K562 (cell line): ENCODE data around the gene EFNA2. TPM values are rescaled to one million over a fixed set of nuclear protein-coding genes. Genes with fewer than 3 reads are reported as not detected.

Experiments used
- ARHGAP35 ChIP-seq: fragments of 450-650 bp; IDR thresholded peaks from 2 replicates; pipeline ENCODE4 v1.6.1; 2018; ENCODE audit not compliant: partially characterized antibody
- CEBPB ChIP-seq: fragments of 450-650 bp; IDR thresholded peaks from 2 replicates; pipeline ENCODE4 v1.6.1; 2016; ENCODE audit warnings: missing genetic modification characterization, missing compliant biosample characterization
- RBM17 ChIP-seq: fragments of 200-400 bp; formaldehyde crosslinking; IDR thresholded peaks from 2 replicates; pipeline ENCODE4 v1.6.1; 2017; ENCODE audit warnings: low read depth, mild to moderate bottlenecking, low read length, borderline replicate concordance
- SRSF9 ChIP-seq: fragments of 200-400 bp; formaldehyde crosslinking; IDR thresholded peaks from 2 replicates; pipeline ENCODE4 v1.6.1; 2017; ENCODE audit warnings: low read depth, low read length, borderline replicate concordance
- ZNF133 ChIP-seq: fragments of 250-450 bp; sonication (Bioruptor Pico); IDR thresholded peaks from 2 replicates; pipeline ENCODE4 v1.4.0; 2020; ENCODE audit warnings: mild to moderate bottlenecking
- polyA plus RNA-seq, 8 experiments: library from polyadenylated mRNA; depleted of rRNA in 4 of 8; stranded (reverse) in 5 of 8; unstranded in 3 of 8; fragments of >200 nt; fragmentation: Nextera tagmentation in 2 of 8; fragmentation: Illumina TruSeq in 1 of 8; extraction: Ambion mirVana in 2 of 8; extraction: Trizol in 1 of 8; gene quantifications; 2 replicates each; pipeline versions ENCODE4 v1.2.1 to v1.2.3, GENCODE V29; 2011 to 2014; ENCODE audit warnings: inconsistent platforms in 1 of 8, missing spikeins in 1 of 8
- total RNA-seq, 7 experiments: library from RNA; depleted of rRNA in 6 of 7; stranded (reverse); fragments of >200 nt in 6 of 7; fragmentation: Illumina TruSeq in 2 of 7; extraction: Trizol in 2 of 7; gene quantifications; 2 replicates each; pipeline versions ENCODE4 v1.2.1 to v1.2.3, GENCODE V29; 2011 to 2021; ENCODE audit warnings: low replicate concordance in 1 of 7
- TF ChIP-seq, protein P1 (sequence below): sonication (generic); formaldehyde crosslinking; IDR thresholded peaks from 2 replicates; pipeline ENCODE4 v1.4.0; 2020; ENCODE audit warnings: mild to moderate bottlenecking, missing genetic modification reagents
- TF ChIP-seq, protein P2 (sequence below): fragments of 200-400 bp; formaldehyde crosslinking; IDR thresholded peaks from 2 replicates; pipeline ENCODE4 v1.6.1; 2017; ENCODE audit warnings: mild to moderate bottlenecking, low read depth, low read length, moderate library complexity
- TF ChIP-seq, protein P3 (sequence below): fragments of 450-650 bp; conservative IDR thresholded peaks from 2 replicates; pipeline ENCODE4 v1.6.1; 2016; ENCODE audit warnings: missing genetic modification characterization, low read depth, mild to moderate bottlenecking, control low read depth, missing compliant biosample characterization
- TF ChIP-seq, protein P4 (sequence below): fragments of 250-450 bp; sonication (Bioruptor Pico); IDR thresholded peaks from 2 replicates; pipeline ENCODE4 v1.5.0; 2021

Gene EFNA2
- total and polyA plus RNA-seq, 9 of the 15 experiments (the other 6 are each of a cell fraction or from before 2014, with no cell fraction given), result 0.11 to 0.44 (median 0.15) TPM; not detected in 6

DNA sequence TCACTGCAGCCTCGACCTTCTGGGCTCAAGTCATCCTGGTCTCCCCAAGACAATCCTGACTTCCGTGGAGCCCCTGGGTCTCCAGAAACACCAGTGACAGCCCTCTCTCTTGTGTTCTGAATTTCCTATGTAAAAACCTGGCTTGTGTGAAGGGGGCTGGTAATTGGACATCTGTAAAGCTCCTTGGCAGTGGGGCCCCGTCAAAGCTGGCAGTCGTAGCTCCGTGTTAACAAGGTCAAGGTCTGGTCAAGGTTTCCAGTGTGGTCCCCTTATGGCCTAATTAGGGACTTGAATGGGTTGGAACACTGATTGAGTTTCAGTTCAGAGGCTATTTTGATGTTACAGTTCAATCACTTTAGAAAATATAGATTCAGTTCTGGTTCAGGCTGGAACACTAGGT lies 65.2 kb downstream of the EFNA2 start (continued):
- TF ChIP-seq, protein P1, sequence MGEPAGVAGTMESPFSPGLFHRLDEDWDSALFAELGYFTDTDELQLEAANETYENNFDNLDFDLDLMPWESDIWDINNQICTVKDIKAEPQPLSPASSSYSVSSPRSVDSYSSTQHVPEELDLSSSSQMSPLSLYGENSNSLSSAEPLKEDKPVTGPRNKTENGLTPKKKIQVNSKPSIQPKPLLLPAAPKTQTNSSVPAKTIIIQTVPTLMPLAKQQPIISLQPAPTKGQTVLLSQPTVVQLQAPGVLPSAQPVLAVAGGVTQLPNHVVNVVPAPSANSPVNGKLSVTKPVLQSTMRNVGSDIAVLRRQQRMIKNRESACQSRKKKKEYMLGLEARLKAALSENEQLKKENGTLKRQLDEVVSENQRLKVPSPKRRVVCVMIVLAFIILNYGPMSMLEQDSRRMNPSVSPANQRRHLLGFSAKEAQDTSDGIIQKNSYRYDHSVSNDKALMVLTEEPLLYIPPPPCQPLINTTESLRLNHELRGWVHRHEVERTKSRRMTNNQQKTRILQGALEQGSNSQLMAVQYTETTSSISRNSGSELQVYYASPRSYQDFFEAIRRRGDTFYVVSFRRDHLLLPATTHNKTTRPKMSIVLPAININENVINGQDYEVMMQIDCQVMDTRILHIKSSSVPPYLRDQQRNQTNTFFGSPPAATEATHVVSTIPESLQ (CRISPR knock-in tag), result no peak
- TF ChIP-seq ZNF133 (CRISPR knock-in tag), result no peak
- no peak for TF ChIP-seq SRSF9
- no peak for TF ChIP-seq CEBPB (tag)
- TF ChIP-seq, protein P2, sequence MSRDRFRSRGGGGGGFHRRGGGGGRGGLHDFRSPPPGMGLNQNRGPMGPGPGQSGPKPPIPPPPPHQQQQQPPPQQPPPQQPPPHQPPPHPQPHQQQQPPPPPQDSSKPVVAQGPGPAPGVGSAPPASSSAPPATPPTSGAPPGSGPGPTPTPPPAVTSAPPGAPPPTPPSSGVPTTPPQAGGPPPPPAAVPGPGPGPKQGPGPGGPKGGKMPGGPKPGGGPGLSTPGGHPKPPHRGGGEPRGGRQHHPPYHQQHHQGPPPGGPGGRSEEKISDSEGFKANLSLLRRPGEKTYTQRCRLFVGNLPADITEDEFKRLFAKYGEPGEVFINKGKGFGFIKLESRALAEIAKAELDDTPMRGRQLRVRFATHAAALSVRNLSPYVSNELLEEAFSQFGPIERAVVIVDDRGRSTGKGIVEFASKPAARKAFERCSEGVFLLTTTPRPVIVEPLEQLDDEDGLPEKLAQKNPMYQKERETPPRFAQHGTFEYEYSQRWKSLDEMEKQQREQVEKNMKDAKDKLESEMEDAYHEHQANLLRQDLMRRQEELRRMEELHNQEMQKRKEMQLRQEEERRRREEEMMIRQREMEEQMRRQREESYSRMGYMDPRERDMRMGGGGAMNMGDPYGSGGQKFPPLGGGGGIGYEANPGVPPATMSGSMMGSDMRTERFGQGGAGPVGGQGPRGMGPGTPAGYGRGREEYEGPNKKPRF, result no peak
- TF ChIP-seq, protein P3, sequence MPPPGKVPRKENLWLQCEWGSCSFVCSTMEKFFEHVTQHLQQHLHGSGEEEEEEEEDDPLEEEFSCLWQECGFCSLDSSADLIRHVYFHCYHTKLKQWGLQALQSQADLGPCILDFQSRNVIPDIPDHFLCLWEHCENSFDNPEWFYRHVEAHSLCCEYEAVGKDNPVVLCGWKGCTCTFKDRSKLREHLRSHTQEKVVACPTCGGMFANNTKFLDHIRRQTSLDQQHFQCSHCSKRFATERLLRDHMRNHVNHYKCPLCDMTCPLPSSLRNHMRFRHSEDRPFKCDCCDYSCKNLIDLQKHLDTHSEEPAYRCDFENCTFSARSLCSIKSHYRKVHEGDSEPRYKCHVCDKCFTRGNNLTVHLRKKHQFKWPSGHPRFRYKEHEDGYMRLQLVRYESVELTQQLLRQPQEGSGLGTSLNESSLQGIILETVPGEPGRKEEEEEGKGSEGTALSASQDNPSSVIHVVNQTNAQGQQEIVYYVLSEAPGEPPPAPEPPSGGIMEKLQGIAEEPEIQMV (tag), result no peak
- no peak for TF ChIP-seq ARHGAP35
- no peak for TF ChIP-seq RBM17
- TF ChIP-seq, protein P4, sequence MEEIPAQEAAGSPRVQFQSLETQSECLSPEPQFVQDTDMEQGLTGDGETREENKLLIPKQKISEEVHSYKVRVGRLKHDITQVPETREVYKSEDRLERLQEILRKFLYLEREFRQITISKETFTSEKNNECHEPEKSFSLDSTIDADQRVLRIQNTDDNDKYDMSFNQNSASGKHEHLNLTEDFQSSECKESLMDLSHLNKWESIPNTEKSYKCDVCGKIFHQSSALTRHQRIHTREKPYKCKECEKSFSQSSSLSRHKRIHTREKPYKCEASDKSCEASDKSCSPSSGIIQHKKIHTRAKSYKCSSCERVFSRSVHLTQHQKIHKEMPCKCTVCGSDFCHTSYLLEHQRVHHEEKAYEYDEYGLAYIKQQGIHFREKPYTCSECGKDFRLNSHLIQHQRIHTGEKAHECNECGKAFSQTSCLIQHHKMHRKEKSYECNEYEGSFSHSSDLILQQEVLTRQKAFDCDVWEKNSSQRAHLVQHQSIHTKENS (CRISPR knock-in tag), result no peak

Other genes with a start within 250 kb of the EFNA2 start
Only the 7 nearest of the 21 such genes appear.
- 96.5 and 102 TPM in 2 replicates for gene STK11, start 80.1 kb upstream of the EFNA2 start, total RNA-seq (2014; rRNA removed)
- gene STK11, start 80.1 kb upstream of the EFNA2 start, total RNA-seq (2014; rRNA removed; fragmentation: Illumina TruSeq; extraction: Trizol), result 28.9 and 31.7 TPM in 2 replicates
- 40.6 and 43.2 TPM in 2 replicates for gene STK11, start 80.1 kb upstream of the EFNA2 start, total RNA-seq (2015; rRNA removed; fragmentation: Illumina TruSeq; extraction: Trizol)
- 76.3 and 89.6 TPM in 2 replicates for gene STK11, start 80.1 kb upstream of the EFNA2 start, total RNA-seq (2021)
- gene STK11, start 80.1 kb upstream of the EFNA2 start, polyA plus RNA-seq (2011; rRNA removed), result 31.2 and 34.3 TPM in 2 replicates
- 22.0 and 39.1 TPM in 2 replicates for gene STK11, start 80.1 kb upstream of the EFNA2 start, polyA plus RNA-seq (2014; fragmentation: Illumina TruSeq; extraction: Trizol)
- under 1 TPM; 0.15 to 1.00 TPM for gene STK11, start 80.1 kb upstream of the EFNA2 start, polyA plus RNA-seq (2014; fragmentation: Nextera tagmentation; extraction: Ambion mirVana)
- 69.4 and 79.9 TPM in 2 replicates for gene STK11, start 80.1 kb upstream of the EFNA2 start, polyA plus RNA-seq (2014; rRNA removed)
- 3.7 and 3.8 TPM in 2 replicates for gene CBARP, start 47.9 kb upstream of the EFNA2 start, total RNA-seq (2014; rRNA removed)
- 0.18 TPM in 1 of 2 replicates, not detected in the other for gene CBARP, start 47.9 kb upstream of the EFNA2 start, total RNA-seq (2014; rRNA removed; fragmentation: Illumina TruSeq; extraction: Trizol)
- gene CBARP, start 47.9 kb upstream of the EFNA2 start, total RNA-seq (2015; rRNA removed; fragmentation: Illumina TruSeq; extraction: Trizol), result 1.3 and 1.4 TPM in 2 replicates
- gene CBARP, start 47.9 kb upstream of the EFNA2 start, total RNA-seq (2021), result 6.6 and 8.9 TPM in 2 replicates
- gene CBARP, start 47.9 kb upstream of the EFNA2 start, polyA plus RNA-seq (2011; rRNA removed), result 0.98 and 1.2 TPM in 2 replicates
- gene CBARP, start 47.9 kb upstream of the EFNA2 start, polyA plus RNA-seq (2014; fragmentation: Illumina TruSeq; extraction: Trizol), result 0.25 and 2.3 TPM in 2 replicates
- gene CBARP, start 47.9 kb upstream of the EFNA2 start, polyA plus RNA-seq (2014; fragmentation: Nextera tagmentation; extraction: Ambion mirVana), result under 1 TPM in 1 of 2 experiments, not detected in 1; 0.03 TPM
- 5.8 and 6.3 TPM in 2 replicates for gene CBARP, start 47.9 kb upstream of the EFNA2 start, polyA plus RNA-seq (2014; rRNA removed)
- gene ATP5F1D, start 44.1 kb upstream of the EFNA2 start, total RNA-seq (2014; rRNA removed), result 135 and 145 TPM in 2 replicates
- 3.9 and 4.6 TPM in 2 replicates for gene ATP5F1D, start 44.1 kb upstream of the EFNA2 start, total RNA-seq (2014; rRNA removed; fragmentation: Illumina TruSeq; extraction: Trizol)
- gene ATP5F1D, start 44.1 kb upstream of the EFNA2 start, total RNA-seq (2015; rRNA removed; fragmentation: Illumina TruSeq; extraction: Trizol), result 65.2 and 73.0 TPM in 2 replicates
- gene ATP5F1D, start 44.1 kb upstream of the EFNA2 start, total RNA-seq (2021), result 409 and 434 TPM in 2 replicates
- gene ATP5F1D, start 44.1 kb upstream of the EFNA2 start, polyA plus RNA-seq (2011; rRNA removed), result 36.8 and 58.7 TPM in 2 replicates
- 18.7 and 106 TPM in 2 replicates for gene ATP5F1D, start 44.1 kb upstream of the EFNA2 start, polyA plus RNA-seq (2014; fragmentation: Illumina TruSeq; extraction: Trizol)
- 10 to 100 TPM in 1 of 2 experiments, 1 to 10 TPM in 1; 9.7 to 23.3 TPM for gene ATP5F1D, start 44.1 kb upstream of the EFNA2 start, polyA plus RNA-seq (2014; fragmentation: Nextera tagmentation; extraction: Ambion mirVana)
- 233 and 236 TPM in 2 replicates for gene ATP5F1D, start 44.1 kb upstream of the EFNA2 start, polyA plus RNA-seq (2014; rRNA removed)
- 13.5 and 20.8 TPM in 2 replicates for gene MIDN, start 37.3 kb upstream of the EFNA2 start, total RNA-seq (2014; rRNA removed)
- 3.9 and 4.8 TPM in 2 replicates for gene MIDN, start 37.3 kb upstream of the EFNA2 start, total RNA-seq (2014; rRNA removed; fragmentation: Illumina TruSeq; extraction: Trizol)
- gene MIDN, start 37.3 kb upstream of the EFNA2 start, total RNA-seq (2015; rRNA removed; fragmentation: Illumina TruSeq; extraction: Trizol), result 10.1 and 11.0 TPM in 2 replicates
- gene MIDN, start 37.3 kb upstream of the EFNA2 start, total RNA-seq (2021), result 120 and 121 TPM in 2 replicates
- 7.0 and 10.2 TPM in 2 replicates for gene MIDN, start 37.3 kb upstream of the EFNA2 start, polyA plus RNA-seq (2011; rRNA removed)
- 20.5 and 38.3 TPM in 2 replicates for gene MIDN, start 37.3 kb upstream of the EFNA2 start, polyA plus RNA-seq (2014; fragmentation: Illumina TruSeq; extraction: Trizol)
- gene MIDN, start 37.3 kb upstream of the EFNA2 start, polyA plus RNA-seq (2014; fragmentation: Nextera tagmentation; extraction: Ambion mirVana), result 1 to 10 TPM in 1 of 2 experiments, under 1 TPM in 1; 0.17 to 1.5 TPM
- gene MIDN, start 37.3 kb upstream of the EFNA2 start, polyA plus RNA-seq (2014; rRNA removed), result 41.3 and 44.6 TPM in 2 replicates
- gene CIRBP, start 16.5 kb upstream of the EFNA2 start, total RNA-seq (2014; rRNA removed), result 168 and 249 TPM in 2 replicates
- 189 and 200 TPM in 2 replicates for gene CIRBP, start 16.5 kb upstream of the EFNA2 start, total RNA-seq (2014; rRNA removed; fragmentation: Illumina TruSeq; extraction: Trizol)
- 176 and 206 TPM in 2 replicates for gene CIRBP, start 16.5 kb upstream of the EFNA2 start, total RNA-seq (2015; rRNA removed; fragmentation: Illumina TruSeq; extraction: Trizol)
- 181 and 222 TPM in 2 replicates for gene CIRBP, start 16.5 kb upstream of the EFNA2 start, total RNA-seq (2021)
- 124 and 166 TPM in 2 replicates for gene CIRBP, start 16.5 kb upstream of the EFNA2 start, polyA plus RNA-seq (2011; rRNA removed)
- 222 and 345 TPM in 2 replicates for gene CIRBP, start 16.5 kb upstream of the EFNA2 start, polyA plus RNA-seq (2014; fragmentation: Illumina TruSeq; extraction: Trizol)
- 10 to 100 TPM; 20.5 to 21.4 TPM for gene CIRBP, start 16.5 kb upstream of the EFNA2 start, polyA plus RNA-seq (2014; fragmentation: Nextera tagmentation; extraction: Ambion mirVana)
- 306 and 327 TPM in 2 replicates for gene CIRBP, start 16.5 kb upstream of the EFNA2 start, polyA plus RNA-seq (2014; rRNA removed)
- 72.2 and 108 TPM in 2 replicates for gene FAM174C, start 10.3 kb upstream of the EFNA2 start, total RNA-seq (2014; rRNA removed)
- gene FAM174C, start 10.3 kb upstream of the EFNA2 start, total RNA-seq (2014; rRNA removed; fragmentation: Illumina TruSeq; extraction: Trizol), result 1.3 and 2.8 TPM in 2 replicates
- 40.3 and 42.6 TPM in 2 replicates for gene FAM174C, start 10.3 kb upstream of the EFNA2 start, total RNA-seq (2015; rRNA removed; fragmentation: Illumina TruSeq; extraction: Trizol)
- gene FAM174C, start 10.3 kb upstream of the EFNA2 start, total RNA-seq (2021), result 81.9 and 85.0 TPM in 2 replicates
- gene FAM174C, start 10.3 kb upstream of the EFNA2 start, polyA plus RNA-seq (2011; rRNA removed), result 20.3 and 30.4 TPM in 2 replicates
- 11.7 and 56.4 TPM in 2 replicates for gene FAM174C, start 10.3 kb upstream of the EFNA2 start, polyA plus RNA-seq (2014; fragmentation: Illumina TruSeq; extraction: Trizol)
- gene FAM174C, start 10.3 kb upstream of the EFNA2 start, polyA plus RNA-seq (2014; fragmentation: Nextera tagmentation; extraction: Ambion mirVana), result 1 to 10 TPM in 1 of 2 experiments, under 1 TPM in 1; 0.66 to 2.7 TPM
- gene FAM174C, start 10.3 kb upstream of the EFNA2 start, polyA plus RNA-seq (2014; rRNA removed), result 89.6 and 119 TPM in 2 replicates
- 253 and 295 TPM in 2 replicates for gene NDUFS7, start 98.0 kb downstream of the EFNA2 start, total RNA-seq (2014; rRNA removed)
- gene NDUFS7, start 98.0 kb downstream of the EFNA2 start, total RNA-seq (2014; rRNA removed; fragmentation: Illumina TruSeq; extraction: Trizol), result 4.9 and 6.0 TPM in 2 replicates
- 108 and 142 TPM in 2 replicates for gene NDUFS7, start 98.0 kb downstream of the EFNA2 start, total RNA-seq (2015; rRNA removed; fragmentation: Illumina TruSeq; extraction: Trizol)
- gene NDUFS7, start 98.0 kb downstream of the EFNA2 start, total RNA-seq (2021), result 266 and 293 TPM in 2 replicates
- gene NDUFS7, start 98.0 kb downstream of the EFNA2 start, polyA plus RNA-seq (2011; rRNA removed), result 56.7 and 107 TPM in 2 replicates
- 11.4 and 105 TPM in 2 replicates for gene NDUFS7, start 98.0 kb downstream of the EFNA2 start, polyA plus RNA-seq (2014; fragmentation: Illumina TruSeq; extraction: Trizol)
- 10 to 100 TPM; 28.2 to 60.6 TPM for gene NDUFS7, start 98.0 kb downstream of the EFNA2 start, polyA plus RNA-seq (2014; fragmentation: Nextera tagmentation; extraction: Ambion mirVana)
- 271 and 292 TPM in 2 replicates for gene NDUFS7, start 98.0 kb downstream of the EFNA2 start, polyA plus RNA-seq (2014; rRNA removed)